Esophagus (tissue), 2 donors: ENCODE results near the gene ADAMTS19. TPM values are rescaled to one million over a fixed set of nuclear protein-coding genes. Genes with fewer than 3 reads are reported as not detected.

Experiments used
- H3K27ac ChIP-seq, 2 donors: one replicate each; pipeline ENCODE4 v1.5.1; 2013; ENCODE audit warnings: low read depth in 2 of 2, mild to moderate bottlenecking in 2 of 2, inconsistent platforms in 1 of 2, low read length in 1 of 2, moderate library complexity in 1 of 2
- H3K27me3 ChIP-seq, 2 donors: one replicate each; pipeline ENCODE4 v1.6.1; 2013; ENCODE audit warnings: low read length in 2 of 2, control low read depth in 1 of 2, mild to moderate bottlenecking in 1 of 2; ENCODE audit not compliant: insufficient read depth in 2 of 2, control insufficient read depth in 1 of 2
- H3K36me3 ChIP-seq, 2 donors: one replicate each; pipeline ENCODE4 v1.6.1; 2013; ENCODE audit warnings: low read length in 1 of 2; ENCODE audit not compliant: control insufficient read depth in 2 of 2, insufficient read depth in 2 of 2
- H3K4me1 ChIP-seq, 2 donors: one replicate each; pipeline ENCODE4 v1.6.1; 2013; ENCODE audit warnings: low read length in 1 of 2; ENCODE audit not compliant: control insufficient read depth in 2 of 2, insufficient read depth in 2 of 2
- H3K4me3 ChIP-seq, 2 donors: one replicate each; pipeline ENCODE4 v1.5.1; 2013; ENCODE audit warnings: low read length in 2 of 2, mild to moderate bottlenecking in 2 of 2, low read depth in 1 of 2, moderate library complexity in 1 of 2
- H3K9me3 ChIP-seq, 2 donors: one replicate each; pipeline ENCODE4 v1.6.1; 2013; ENCODE audit warnings: mild to moderate bottlenecking in 2 of 2, low read depth in 1 of 2, low read length in 1 of 2, moderate library complexity in 1 of 2; ENCODE audit not compliant: control insufficient read depth in 2 of 2, insufficient read depth in 1 of 2
- WGBS, 2 donors: extraction: QIAGEN DNeasy Blood & Tissue Kit; methylation state at CpG; one replicate each; pipeline ENCODE4 v1.1.7; 2013; 5-methylcytosine and 5-hydroxymethylcytosine counted together
- polyA plus RNA-seq, 2 donors: library from polyadenylated mRNA; stranded (reverse); fragments of 200-250 nt; gene quantifications; one replicate each; pipeline ENCODE4 v1.2.3, GENCODE V29; 2013
- donor health status: healthy with polysubstance abuse.
- donor health status: Bipolar disorder and iron deficiency.

The ADAMTS19 gene
- polyA plus RNA-seq, 2 donors, result 0.02 to 0.07 TPM

- no peak overlapping the region for H3K4me3 ChIP-seq
- no peaks in the 10 kb centered on the region for H3K4me1 ChIP-seq
- peaks cover 0 to 2% of the 10 kb centered on the region in 2 donors for H3K9me3 ChIP-seq
- no peak overlapping the region for H3K27ac ChIP-seq
- no peaks in the 10 kb centered on the region for H3K36me3 ChIP-seq
- 71 to 82% methylated on average over 3 of the region's 3 CpGs for WGBS, 2 donors
- H3K27me3 ChIP-seq, result no peaks in the 10 kb centered on the region
Measured at GRCh38 chr5:129438322-129438721, 21.8 kb upstream of the ADAMTS19 start.

- Histone ChIP-seq H3K4me1 (no peaks in the 10 kb centered on the region), H3K4me3 (no peak overlapping the region), H3K9me3 (peaks cover 0 to 2% of the 10 kb centered on the region in 2 donors), H3K27ac (no peak overlapping the region), H3K36me3 (no peaks in the 10 kb centered on the region), H3K27me3 (no peaks in the 10 kb centered on the region)
- WGBS, 2 donors, result 71 to 75% methylated on average over 6 of the region's 6 CpGs
Measured at GRCh38 chr5:129440424-129440823, 19.7 kb upstream of the ADAMTS19 start.

DNA sequence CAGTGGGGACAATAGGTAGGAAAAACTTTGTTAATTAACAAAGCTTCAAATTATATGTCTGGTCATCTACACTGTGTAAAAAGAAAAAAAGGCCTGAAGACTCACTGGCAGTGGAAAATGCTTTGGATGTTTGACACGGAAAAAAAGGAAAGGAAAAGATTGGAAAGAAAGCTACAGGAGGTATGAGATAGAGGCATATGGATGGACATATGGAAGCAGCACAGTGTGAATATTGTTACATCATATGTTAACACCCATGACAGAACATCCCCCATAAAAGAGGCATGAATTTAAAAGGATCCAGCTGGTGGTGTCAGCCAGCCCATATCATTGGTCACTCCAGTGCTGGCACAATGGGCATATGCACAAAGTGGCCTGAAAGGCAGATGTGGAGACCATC, 19.0 kb upstream of the ADAMTS19 start:
- no peaks in the 10 kb centered on the region for H3K4me1 ChIP-seq
- H3K4me3 ChIP-seq, result no peak overlapping the region
- no peaks in the 10 kb centered on the region for H3K36me3 ChIP-seq
- H3K9me3 ChIP-seq, result peaks cover 0 to 2% of the 10 kb centered on the region in 2 donors
- H3K27me3 ChIP-seq, result no peaks in the 10 kb centered on the region
- 88 to 94% methylated on average over 1 of the region's 1 CpG for WGBS, 2 donors
- no peak overlapping the region for H3K27ac ChIP-seq

DNA sequence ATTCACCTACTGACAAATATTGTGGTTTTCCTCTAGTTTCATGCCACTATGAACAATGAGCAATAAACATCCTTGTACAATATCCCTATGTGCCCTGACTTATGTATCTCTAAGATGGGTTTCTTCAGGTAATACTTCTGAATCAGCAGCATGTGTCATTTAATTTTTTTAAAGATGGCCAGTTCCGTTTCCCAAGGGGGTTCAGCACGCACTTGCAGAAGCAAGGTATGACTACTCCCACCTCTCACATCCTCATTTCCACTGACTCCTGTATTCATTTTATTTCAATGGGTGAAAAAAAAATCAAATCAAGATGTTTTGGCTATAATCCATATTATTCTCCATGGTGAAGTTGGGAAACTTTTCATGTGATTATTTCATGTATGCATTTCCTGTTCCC, 14.7 kb upstream of the ADAMTS19 start:
- Histone ChIP-seq H3K27me3 (no peaks in the 10 kb centered on the region), H3K9me3 (peaks cover 0 to 2% of the 10 kb centered on the region in 2 donors), H3K36me3 (no peaks in the 10 kb centered on the region), H3K4me1 (no peaks in the 10 kb centered on the region), H3K4me3 (no peak overlapping the region), H3K27ac (no peak overlapping the region)
- WGBS, 2 donors, result 85 to 90% methylated on average over 2 of the region's 2 CpGs

DNA sequence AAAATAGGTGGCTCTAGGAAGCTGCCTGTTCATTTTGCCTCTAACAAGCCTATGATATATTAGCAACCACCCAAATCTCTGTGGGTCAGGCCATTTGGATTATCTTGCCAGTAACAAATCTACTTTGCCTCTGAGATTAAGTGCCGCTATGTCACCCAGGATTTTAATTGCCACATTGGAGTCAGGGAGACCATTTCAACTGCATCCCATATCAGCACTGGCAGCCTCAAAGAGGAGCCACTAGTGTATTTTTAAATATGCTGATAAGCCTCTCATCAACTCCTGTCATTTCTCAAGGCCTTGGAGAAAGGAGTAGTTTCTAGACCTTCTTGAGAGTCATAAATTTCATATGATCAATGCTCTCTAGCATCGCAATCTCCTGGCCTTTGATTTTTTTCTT, 12.1 kb upstream of the ADAMTS19 start:
- WGBS, 2 donors, result 92 to 95% methylated on average over 2 of the region's 2 CpGs
- Histone ChIP-seq H3K36me3 (no peaks in the 10 kb centered on the region), H3K4me3 (no peak overlapping the region), H3K9me3 (no peaks in the 10 kb centered on the region), H3K4me1 (no peaks in the 10 kb centered on the region), H3K27me3 (no peaks in the 10 kb centered on the region), H3K27ac (no peak overlapping the region)

- H3K27ac ChIP-seq, result no peak overlapping the region
- WGBS, 2 donors, result 84 to 93% methylated on average over 4 of the region's 4 CpGs
- H3K27me3 ChIP-seq, result no peaks in the 10 kb centered on the region
- no peaks in the 10 kb centered on the region for H3K4me1 ChIP-seq
- no peak overlapping the region for H3K4me3 ChIP-seq
- H3K9me3 ChIP-seq, result no peaks in the 10 kb centered on the region
- H3K36me3 ChIP-seq, result no peaks in the 10 kb centered on the region
Measured at GRCh38 chr5:129448654-129449053, 11.4 kb upstream of the ADAMTS19 start.

- H3K27ac ChIP-seq, result no peak overlapping the region
- 94 to 97% methylated on average over 2 of the region's 2 CpGs for WGBS, 2 donors
- H3K36me3 ChIP-seq, result no peaks in the 10 kb centered on the region
- H3K4me1 ChIP-seq, result no peaks in the 10 kb centered on the region
- no peaks in the 10 kb centered on the region for H3K9me3 ChIP-seq
- H3K4me3 ChIP-seq, result no peak overlapping the region
- no peaks in the 10 kb centered on the region for H3K27me3 ChIP-seq
Measured at GRCh38 chr5:129454461-129454860, 5.6 kb upstream of the ADAMTS19 start.

GRCh38 chr5:129459450-129459776, 685 bp upstream of the ADAMTS19 start:
- Histone ChIP-seq H3K9me3 (no peaks in the 10 kb centered on the region), H3K27ac (no peak overlapping the region), H3K4me1 (peaks cover 0 to 4% of the 10 kb centered on the region in 2 donors), H3K4me3 (no peak overlapping the region), H3K36me3 (no peaks in the 10 kb centered on the region), H3K27me3 (peaks cover 0 to 2% of the 10 kb centered on the region in 2 donors)
- 40 to 50% methylated on average over 11 of the region's 11 CpGs for WGBS, 2 donors

DNA sequence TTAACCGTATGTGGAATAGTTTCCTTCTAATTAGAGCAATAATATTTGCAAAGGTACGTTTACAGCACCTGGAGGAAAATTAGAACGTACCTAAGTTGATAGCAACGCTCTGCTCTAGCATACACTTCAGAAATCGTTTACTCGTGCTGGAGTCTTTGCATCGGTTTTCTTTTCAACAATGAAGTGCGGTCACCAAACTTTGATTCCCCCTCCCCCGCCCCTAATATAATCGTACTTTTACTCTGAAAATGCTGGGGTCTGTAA, 506 bp downstream of the ADAMTS19 start:
- Histone ChIP-seq H3K4me3 (peak overlapping the region; percentile 43 to 45), H3K4me1 (peaks cover 0 to 4% of the 10 kb centered on the region in 2 donors), H3K27me3 (peaks cover 0 to 2% of the 10 kb centered on the region in 2 donors), H3K36me3 (no peaks in the 10 kb centered on the region), H3K9me3 (no peaks in the 10 kb centered on the region), H3K27ac (no peak overlapping the region)
- WGBS, 2 donors, result 1% methylated on average over 10 of the region's 10 CpGs

DNA sequence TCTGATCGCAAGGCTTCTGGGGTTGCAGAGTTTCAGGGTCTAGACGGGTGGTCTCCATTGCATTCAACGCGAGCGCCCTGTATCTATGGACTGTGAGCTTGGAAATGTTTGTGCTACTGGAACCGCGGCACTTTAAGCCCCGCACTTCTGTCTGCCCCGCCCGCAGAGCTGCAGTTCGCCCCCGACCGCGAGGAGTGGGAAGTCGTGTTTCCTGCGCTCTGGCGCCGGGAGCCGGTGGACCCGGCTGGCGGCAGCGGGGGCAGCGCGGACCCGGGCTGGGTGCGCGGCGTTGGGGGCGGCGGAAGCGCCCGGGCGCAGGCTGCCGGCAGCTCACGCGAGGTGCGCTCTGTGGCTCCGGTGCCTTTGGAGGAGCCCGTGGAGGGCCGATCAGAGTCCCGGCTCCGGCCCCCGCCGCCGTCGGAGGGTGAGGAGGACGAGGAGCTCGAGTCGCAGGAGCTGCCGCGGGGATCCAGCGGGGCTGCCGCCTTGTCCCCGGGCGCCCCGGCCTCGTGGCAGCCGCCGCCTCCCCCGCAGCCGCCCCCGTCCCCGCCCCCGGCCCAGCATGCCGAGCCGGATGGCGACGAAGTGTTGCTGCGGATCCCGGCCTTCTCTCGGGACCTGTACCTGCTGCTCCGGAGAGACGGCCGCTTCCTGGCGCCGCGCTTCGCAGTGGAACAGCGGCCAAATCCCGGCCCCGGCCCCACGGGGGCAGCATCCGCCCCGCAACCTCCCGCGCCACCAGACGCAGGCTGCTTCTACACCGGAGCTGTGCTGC, 1.0 kb downstream of the ADAMTS19 start:
- peak overlapping the region; percentile 43 to 45 for H3K4me3 ChIP-seq
- no peak overlapping the region for H3K27ac ChIP-seq
- H3K9me3 ChIP-seq, result no peaks in the 10 kb centered on the region
- H3K4me1 ChIP-seq, result peaks cover 0 to 4% of the 10 kb centered on the region in 2 donors
- H3K27me3 ChIP-seq, result peaks cover 0 to 2% of the 10 kb centered on the region in 2 donors
- 1 to 2% methylated on average over 69 to 88 of the region's 88 CpGs for WGBS, 2 donors
- no peaks in the 10 kb centered on the region for H3K36me3 ChIP-seq
